ENCODE results near the gene SIDT1. TPM values are rescaled to one million over a fixed set of nuclear protein-coding genes. Genes with fewer than 3 reads are reported as not detected.

Gene SIDT1
- total and polyA plus RNA-seq, 8 donors, result 0.81 to 142 (median 14.5) TPM

DNA sequence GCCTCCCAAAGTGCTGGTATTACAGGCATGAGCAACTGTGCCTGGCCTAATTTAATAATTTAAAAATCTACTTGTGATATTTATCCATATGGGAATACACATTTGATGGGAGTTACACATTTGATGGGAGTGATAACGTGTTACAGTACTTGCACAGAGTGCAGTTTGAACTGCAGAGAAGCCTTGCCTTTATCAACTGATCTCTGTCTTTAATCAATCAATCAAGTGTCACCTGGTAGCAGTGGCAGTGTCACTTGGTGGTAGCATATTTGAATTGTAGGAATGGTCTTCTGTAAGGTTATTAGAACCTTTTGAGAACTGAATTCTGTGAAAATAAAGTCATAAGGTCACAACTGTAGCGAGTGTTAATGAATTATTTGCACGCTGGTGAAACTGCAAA is 37.8 kb downstream of the SIDT1 start:
- H3K4me1 ChIP-seq, result no peaks in the 10 kb centered on the region
- intact Hi-C loops (cut with DNase I; ENCODE audit: low total_unique reads), result no loop called here
- H3K27me3 ChIP-seq, result no peaks in the 10 kb centered on the region
- no peak overlapping the region for H3K27ac ChIP-seq
- H3K4me3 ChIP-seq, result no peak overlapping the region
- DNase-seq, result no peak
- no peaks in the 10 kb centered on the region for H3K9me3 ChIP-seq
- peaks cover 0 to 6% (median 0%) of the 10 kb centered on the region in 4 donors for H3K36me3 ChIP-seq
- WGBS, 5 donors, result 88 to 95% (median 90%) methylated on average over 3 of the region's 3 CpGs
- TF ChIP-seq POLR2A (IDR thresholded peaks at IDR 0.05) (no peak), EP300 (IDR thresholded peaks at IDR 0.05) (no peak), POLR2AphosphoS5 (IDR thresholded peaks at IDR 0.05) (no peak)
- TF ChIP-seq, protein P1, sequence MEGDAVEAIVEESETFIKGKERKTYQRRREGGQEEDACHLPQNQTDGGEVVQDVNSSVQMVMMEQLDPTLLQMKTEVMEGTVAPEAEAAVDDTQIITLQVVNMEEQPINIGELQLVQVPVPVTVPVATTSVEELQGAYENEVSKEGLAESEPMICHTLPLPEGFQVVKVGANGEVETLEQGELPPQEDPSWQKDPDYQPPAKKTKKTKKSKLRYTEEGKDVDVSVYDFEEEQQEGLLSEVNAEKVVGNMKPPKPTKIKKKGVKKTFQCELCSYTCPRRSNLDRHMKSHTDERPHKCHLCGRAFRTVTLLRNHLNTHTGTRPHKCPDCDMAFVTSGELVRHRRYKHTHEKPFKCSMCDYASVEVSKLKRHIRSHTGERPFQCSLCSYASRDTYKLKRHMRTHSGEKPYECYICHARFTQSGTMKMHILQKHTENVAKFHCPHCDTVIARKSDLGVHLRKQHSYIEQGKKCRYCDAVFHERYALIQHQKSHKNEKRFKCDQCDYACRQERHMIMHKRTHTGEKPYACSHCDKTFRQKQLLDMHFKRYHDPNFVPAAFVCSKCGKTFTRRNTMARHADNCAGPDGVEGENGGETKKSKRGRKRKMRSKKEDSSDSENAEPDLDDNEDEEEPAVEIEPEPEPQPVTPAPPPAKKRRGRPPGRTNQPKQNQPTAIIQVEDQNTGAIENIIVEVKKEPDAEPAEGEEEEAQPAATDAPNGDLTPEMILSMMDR (IDR thresholded peaks at IDR 0.05), result no peak

DNA sequence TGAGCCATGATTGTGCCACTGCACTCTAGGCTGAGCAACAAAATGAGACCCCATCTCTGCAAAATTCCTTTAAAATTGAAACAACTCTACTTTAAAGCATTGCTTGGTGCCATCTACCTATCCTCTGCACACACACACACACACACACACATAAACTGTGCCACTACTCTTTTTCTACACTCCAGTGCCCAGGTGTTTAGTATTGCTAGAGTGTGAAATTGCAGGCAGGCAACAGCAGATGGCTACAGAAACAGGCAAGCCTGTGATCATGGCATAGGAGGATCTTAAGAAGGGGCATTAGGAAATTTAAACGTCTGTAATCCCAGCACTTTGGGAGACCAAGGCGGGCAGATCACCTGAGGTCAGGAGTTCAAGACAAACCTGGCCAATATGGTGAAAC is 39.0 kb downstream of the SIDT1 start:
- no peak overlapping the region for H3K4me3 ChIP-seq
- H3K27ac ChIP-seq, result no peak overlapping the region
- intact Hi-C loops (cut with DNase I; ENCODE audit: low total_unique reads), result no loop called here
- peaks cover 0 to 6% (median 0%) of the 10 kb centered on the region in 4 donors for H3K36me3 ChIP-seq
- 41 to 82% (median 67%) methylated on average over 2 of the region's 2 CpGs for WGBS, 5 donors
- no peaks in the 10 kb centered on the region for H3K9me3 ChIP-seq
- no peaks in the 10 kb centered on the region for H3K27me3 ChIP-seq
- TF ChIP-seq, protein P1 (IDR thresholded peaks at IDR 0.05), result no peak
- no peak for TF ChIP-seq POLR2A (IDR thresholded peaks at IDR 0.05)
- no peak for TF ChIP-seq EP300 (IDR thresholded peaks at IDR 0.05)
- H3K4me1 ChIP-seq, result no peaks in the 10 kb centered on the region
- DNase-seq, result no peak

DNA sequence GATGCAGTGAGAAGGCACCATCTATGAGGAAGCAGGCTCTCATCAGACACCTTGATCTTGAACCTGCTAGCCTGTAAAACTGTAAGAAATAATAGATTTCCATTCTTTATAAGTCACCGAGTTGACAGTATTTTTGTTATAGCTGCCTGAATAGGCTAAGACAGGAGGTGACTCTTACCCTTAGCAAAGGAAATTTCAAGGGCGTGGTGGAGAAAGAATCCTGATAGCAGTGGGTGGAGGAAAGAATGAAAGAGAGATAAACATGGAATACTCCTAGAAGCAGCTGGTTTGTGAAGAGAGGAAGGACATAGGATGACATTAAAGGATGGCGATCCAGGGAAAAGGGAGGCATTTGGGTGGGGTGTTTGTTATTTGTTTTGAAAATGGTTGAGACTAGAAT is 41.4 kb downstream of the SIDT1 start:
- no peak for DNase-seq
- Histone ChIP-seq H3K27me3 (no peaks in the 10 kb centered on the region), H3K27ac (no peak overlapping the region), H3K4me3 (no peak overlapping the region), H3K4me1 (no peaks in the 10 kb centered on the region), H3K9me3 (no peaks in the 10 kb centered on the region), H3K36me3 (no peaks in the 10 kb centered on the region)
- TF ChIP-seq POLR2AphosphoS5 (IDR thresholded peaks at IDR 0.05) (no peak), POLR2A (IDR thresholded peaks at IDR 0.05) (no peak), EP300 (IDR thresholded peaks at IDR 0.05) (no peak)
- TF ChIP-seq, protein P1 (IDR thresholded peaks at IDR 0.05), result no peak
- 64 to 77% (median 68%) methylated on average over 3 of the region's 3 CpGs for WGBS, 5 donors
- intact Hi-C loops (cut with DNase I; ENCODE audit: low total_unique reads), result no loop called here

DNA sequence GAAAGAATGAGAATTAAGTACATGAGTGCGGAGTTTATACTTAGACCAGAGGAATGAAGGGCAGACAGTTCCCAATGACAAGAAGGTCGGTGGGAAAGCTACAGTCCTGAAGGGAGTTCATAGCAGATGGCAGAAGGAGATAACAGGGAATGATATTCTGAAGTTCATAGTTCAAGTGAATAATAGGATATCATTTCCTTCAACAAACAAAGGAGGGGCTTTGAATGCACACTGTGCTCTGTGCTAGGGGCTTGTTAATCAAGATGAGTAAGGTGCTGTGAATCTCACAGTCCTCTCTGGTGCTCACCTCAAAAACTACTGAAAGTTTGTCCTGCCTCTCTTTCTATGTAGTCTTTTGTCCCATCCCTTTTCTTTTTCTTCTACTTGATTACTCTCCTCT is 41.9 kb downstream of the SIDT1 start:
- no peak overlapping the region for H3K27ac ChIP-seq

More for the DNA sequence above, 41.9 kb downstream of the SIDT1 start:
- no peak for TF ChIP-seq POLR2A (IDR thresholded peaks at IDR 0.05)
- TF ChIP-seq, protein P1 (IDR thresholded peaks at IDR 0.05), result no peak
- TF ChIP-seq EP300 (IDR thresholded peaks at IDR 0.05), result no peak
- no peak for DNase-seq
- no peaks in the 10 kb centered on the region for H3K27me3 ChIP-seq
- H3K4me3 ChIP-seq, result no peak overlapping the region
- H3K9me3 ChIP-seq, result no peaks in the 10 kb centered on the region
- no peaks in the 10 kb centered on the region for H3K4me1 ChIP-seq
- WGBS, 5 donors, result 54 to 67% (median 60%) methylated on average over 2 of the region's 2 CpGs
- H3K36me3 ChIP-seq, result no peaks in the 10 kb centered on the region
- intact Hi-C loops (cut with DNase I; ENCODE audit: low total_unique reads), result no loop called here

Measured in stomach (tissue), 9 donors.